ENCODE measurements around the gene AKAP6.

AKAP6 gene

DNA sequence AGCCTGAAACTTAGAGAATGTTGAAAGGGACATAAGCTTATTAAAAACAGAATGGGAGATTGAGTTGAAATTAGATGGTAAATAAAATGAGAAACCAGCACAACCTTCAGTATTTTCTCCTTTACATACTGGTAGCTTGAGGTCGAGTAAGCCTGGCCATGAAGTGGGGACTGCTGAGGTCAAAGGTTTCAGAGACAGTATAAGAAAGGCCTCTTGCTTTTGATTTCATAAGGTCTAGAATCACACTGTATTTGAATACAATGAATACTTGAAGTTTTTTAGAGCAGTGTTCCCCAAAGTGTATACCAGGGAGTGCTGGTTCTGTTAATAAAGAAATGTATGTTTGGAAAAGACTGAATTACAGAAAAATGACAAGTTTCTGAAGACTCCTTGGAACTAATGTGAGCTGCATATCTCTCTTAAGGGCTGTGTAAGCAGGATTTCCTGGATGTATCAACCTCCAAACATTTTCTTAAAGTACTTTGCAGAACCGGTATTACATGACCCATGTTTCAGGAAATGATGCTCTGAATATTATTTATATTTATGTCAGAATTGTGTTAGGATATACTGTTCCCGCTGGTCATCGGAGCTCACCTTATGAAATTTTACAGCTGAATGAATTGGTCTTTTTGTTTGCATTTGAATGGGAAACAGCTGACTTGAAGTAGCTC is 85.0 kb downstream of the AKAP6 start:
- DNase-seq = no peak

DNA sequence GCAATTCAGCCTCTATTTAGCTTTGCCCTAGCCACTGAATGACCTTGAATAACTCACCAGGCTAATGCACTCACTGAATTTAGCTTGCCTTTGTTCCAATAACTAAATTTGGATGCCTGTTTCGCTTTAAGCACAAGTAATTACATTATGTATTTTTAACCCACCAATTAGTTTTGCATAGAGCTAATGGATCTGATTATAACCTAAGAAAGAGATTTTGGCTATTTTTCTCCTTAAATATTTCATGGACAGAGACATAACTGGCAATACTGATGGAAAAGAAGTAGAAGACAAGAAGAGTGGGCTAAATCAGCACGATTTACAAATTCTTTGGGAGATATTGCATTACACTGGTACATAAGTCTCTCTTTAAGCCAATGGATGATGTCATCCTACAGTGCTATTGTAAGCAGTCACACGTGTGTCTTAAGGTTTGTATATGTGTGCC is 85.7 kb downstream of the AKAP6 start:
- DNase-seq = no peak

- DNase-seq = no peak
Observed at GRCh38 chr14:32417956-32418552, 89.0 kb downstream of the AKAP6 start.

- no peak for DNase-seq
Observed at GRCh38 chr14:32419429-32419828, 90.3 kb downstream of the AKAP6 start.

GRCh38 chr14:32421781-32422180 is 92.7 kb downstream of the AKAP6 start:
- DNase-seq = no peak

GRCh38 chr14:32422440-32422839 is 93.3 kb downstream of the AKAP6 start:
- DNase-seq = no peak

- DNase-seq = no peak
Observed at GRCh38 chr14:32426028-32426427, 96.9 kb downstream of the AKAP6 start.

GRCh38 chr14:32426586-32427388 is 97.7 kb downstream of the AKAP6 start:
- no peak for DNase-seq

- DNase-seq = no peak
Observed at GRCh38 chr14:32427726-32428528, 98.8 kb downstream of the AKAP6 start.

DNA sequence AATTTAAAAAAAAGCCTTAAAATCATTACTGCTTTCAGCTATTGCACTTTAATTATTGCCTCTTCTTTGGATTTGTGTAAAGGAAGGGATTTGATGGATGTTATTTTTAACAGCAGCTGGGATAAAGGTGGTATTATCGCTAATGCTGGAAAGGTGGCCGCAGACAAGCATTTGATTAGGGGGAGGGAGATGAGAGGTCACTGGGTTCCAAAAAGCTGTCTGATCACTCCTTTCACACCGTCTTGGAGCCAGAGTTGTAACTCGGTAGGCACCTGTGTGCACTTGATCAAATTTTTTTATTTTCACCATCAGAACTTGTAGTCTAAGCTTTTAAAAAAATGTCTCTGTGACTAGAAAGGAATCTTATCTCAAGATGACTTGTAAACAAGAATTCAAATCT is 99.8 kb downstream of the AKAP6 start:
- no peak for DNase-seq

DNA sequence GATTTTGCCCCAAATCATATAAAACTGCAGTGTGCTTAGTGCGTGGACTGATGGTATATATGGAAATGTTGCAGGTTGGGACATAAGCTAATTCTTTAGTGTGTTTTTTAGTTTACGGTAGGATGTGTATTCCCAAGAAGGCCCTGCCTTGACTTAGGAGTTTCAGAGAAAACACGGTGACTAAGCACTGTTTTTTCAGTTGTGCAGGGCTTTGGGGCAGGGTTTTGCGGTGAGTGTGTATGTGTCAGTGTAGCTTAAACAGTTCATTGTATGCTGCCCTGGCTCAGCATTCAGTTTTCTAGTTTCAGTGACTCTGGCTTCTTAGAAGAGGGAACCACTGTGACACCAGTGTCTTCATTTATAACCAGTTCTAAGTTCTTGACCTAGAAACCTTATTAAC is 101.2 kb downstream of the AKAP6 start:
- no peak for DNase-seq

DNA sequence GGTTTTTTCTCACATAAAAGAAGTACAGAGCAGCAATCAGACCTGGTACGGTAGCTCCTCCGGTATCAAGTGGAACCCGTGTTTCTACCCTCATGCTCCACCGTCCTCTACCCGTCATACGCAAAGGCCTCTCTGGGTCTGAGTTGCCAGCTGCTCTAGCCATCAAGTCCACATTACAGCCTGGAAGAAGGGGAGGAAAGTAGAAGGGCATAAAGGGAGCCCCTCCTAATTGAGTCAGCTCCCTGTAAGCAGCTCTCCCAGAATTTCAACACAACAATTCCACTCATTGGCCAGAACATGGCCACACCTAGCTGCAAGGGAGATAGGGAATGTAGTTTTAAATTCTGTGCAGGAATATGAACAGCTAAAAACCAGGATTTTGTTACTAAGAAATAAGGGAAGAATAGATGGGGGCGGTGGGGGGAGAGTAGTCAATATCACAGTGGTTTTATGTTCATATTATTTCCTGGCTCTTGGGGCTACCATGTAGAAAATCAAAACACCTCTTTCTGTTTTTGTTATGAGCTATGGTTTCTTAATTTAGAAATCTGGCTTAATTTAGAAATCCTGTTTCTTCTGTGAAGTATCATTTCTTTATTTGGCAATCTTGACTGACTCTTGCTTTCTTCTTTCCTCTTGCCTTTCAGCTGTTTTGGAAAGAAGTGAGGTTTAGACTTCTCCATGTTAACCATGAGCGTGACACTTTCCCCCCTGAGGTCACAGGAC is 103.9 kb downstream of the AKAP6 start:
- no peak for DNase-seq

DNA sequence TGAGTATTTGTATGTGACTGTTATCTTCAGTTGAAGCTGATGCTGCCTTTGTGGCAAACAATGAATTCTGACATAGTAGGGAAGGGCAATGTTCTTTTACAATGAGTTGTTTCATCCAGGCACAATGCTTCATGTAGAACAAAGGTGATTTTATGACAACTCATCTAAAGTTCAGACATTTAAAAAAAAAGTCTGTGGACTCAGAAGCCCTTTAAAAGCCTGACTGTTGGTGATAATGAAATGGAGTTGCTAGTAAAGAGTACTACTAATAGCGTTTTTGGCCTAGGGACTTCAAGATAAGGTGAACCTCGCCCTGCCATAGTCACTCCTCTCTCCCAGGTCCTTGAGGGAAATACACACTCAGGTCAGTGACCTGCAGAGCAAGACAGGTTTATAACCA is 105.1 kb downstream of the AKAP6 start:
- DNase-seq = no peak

GRCh38 chr14:32434880-32435279 is 105.8 kb downstream of the AKAP6 start:
- DNase-seq = no peak

DNA sequence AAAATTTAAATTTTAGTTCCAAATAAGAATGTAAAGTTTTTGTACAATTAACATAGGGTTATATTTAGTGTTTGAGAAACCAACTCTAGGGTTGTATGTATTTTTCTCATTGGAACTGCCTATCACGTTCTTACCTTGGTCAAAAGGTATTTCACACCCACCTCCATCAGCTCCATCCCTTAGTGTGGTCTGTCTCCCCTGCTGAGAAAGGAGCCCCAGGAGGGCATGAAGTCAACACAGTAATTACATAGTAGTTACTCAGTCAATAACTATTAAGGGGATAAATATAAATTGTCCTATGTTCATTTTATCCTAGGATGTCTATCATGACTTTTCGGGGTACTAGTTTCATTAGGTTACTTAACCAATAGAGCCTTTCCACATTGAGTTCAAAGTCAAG is 106.3 kb downstream of the AKAP6 start:
- DNase-seq = no peak

DNA sequence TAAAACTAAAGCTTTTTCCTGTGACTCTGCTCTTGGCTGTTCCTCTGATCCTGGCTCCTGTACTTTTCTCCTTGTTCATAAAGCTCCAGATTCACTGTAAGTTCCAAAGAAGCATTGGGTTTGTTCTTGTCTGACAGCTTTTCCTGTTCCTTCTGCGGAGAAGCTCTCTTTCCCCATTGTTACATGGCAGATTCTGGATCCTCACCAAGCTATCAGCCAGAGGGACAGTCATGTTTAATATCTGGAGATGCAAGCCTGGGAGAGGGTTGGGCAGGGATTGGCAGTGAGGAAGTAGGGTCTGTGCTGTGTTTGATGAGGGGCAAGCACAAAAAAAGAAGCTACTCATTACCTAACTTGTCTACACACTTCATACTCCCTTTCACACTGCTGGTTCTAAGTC is 107.9 kb downstream of the AKAP6 start:
- DNase-seq = no peak

DNA sequence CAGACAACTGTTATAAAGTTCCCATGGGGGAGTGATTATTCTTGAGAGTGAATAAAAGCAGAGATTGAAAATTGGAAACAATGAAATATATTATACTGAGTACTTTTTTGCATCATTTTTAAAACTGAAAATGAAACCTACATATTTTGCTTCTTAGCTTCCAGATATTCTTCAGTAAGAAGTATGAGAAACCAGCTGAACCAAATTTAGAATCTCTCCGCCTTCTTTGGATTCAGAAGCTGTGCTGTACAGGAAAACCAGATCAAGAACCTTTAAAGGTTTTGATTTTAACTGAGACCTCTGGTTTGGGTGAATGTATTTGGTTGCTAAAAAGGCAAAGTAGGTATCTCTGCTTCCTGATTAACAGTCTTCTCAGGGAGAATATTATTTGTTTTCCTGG is 109.4 kb downstream of the AKAP6 start:
- no peak for DNase-seq

DNA sequence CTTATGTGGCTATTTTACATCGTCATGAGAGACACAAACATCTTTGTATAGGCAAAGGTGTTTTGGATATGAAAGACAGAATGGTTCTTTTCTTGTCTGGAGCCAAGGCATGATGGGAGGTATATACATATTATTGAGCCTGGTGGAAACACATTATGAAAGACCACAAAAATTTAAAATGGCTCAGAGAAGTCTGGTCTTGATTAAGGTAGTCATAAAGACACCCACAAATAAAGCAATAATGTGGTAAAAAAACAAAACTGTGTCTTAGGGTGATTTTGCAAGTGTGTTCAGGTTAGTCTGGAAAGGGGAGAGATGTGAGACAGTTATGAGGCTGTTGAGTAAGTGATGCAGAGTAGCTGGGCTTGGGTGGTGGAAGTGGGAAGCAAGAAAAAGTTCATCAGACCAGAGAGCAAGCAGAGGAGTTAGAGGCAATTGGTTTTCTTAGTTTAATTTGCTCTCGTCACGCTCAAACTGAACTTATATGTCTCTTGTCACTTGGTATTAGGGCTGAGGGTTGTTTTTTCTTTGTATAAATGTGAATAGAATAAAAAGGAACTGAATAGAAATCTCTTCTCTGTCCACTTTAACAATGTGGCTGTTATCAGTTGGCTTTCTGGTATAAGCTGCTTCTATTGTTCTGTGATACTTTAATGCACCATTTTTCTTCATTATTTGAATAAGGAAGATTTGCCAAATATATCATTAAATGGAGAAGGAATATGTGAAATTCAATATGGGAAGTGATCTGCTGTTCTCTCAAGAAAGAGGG is 115.0 kb downstream of the AKAP6 start:
- DNase-seq = no peak

DNA sequence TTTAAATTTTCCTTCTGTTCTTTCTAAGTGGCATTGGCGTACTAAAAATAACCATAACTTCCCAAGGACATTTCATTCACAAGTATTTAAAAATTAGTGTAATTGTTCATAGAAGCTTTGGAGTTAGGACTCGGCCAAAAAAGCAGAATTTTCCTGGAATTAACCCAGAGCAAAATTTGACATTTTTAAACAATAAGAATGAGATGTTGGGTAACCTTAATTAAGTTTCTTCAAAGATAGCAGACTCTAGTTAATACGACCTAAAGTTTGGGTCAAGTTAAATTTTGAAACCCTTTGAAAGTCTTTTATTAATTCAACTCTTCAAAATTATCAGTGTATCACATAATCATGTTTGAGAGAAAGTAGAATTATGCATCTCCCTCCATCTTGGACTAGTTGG is 118.3 kb downstream of the AKAP6 start:
- no peak for DNase-seq

DNA sequence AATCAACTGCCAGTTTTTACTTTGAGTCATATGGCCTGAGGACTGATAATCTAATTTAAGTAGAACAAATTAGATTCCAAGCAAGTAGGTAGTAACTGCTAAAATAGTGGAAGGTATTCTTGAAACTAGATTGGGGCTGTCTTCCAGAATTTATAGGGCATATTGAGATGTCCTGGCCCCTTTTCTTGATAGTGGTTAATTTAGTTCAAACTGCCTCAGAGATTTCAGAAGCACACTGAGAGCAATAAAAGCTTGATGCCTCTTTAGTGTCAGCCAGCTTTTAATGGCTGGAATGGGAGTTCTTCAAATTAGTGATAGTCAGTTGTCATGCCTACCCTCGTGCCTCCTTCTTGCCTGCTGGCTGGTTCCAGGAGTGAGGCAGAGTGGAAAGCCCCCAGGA is 120.5 kb downstream of the AKAP6 start:
- DNase-seq = no peak

GRCh38 chr14:32450919-32451675 is 122.0 kb downstream of the AKAP6 start:
- DNase-seq = no peak

Data from activated gamma-delta T cell treated with Interleukin-2 at 50 U/mL for 16 hours (primary cell).